HG03575 (cell line): Measurements from ENCODE around the gene FNBP1L.

Experiments used
- ATAC-seq: cut with Tn5 transposase; IDR thresholded peaks from one replicate; pipeline ENCODE4 v1.9.1; 2021; ENCODE audit not compliant: unreplicated experiment, insufficient number of reproducible peaks, low FRiP score; ENCODE audit errors: extremely low read depth

Gene FNBP1L

GRCh38 chr1:93597709-93598108 is 149.8 kb downstream of the FNBP1L start:
- ATAC-seq = no peak

- no peak for ATAC-seq
These were observed 150.5 kb downstream of the FNBP1L start for GRCh38 chr1:93598396-93598795.

GRCh38 chr1:93598861-93599439 is 151.0 kb downstream of the FNBP1L start:
- no peak for ATAC-seq

GRCh38 chr1:93599479-93599878 is 151.6 kb downstream of the FNBP1L start:
- ATAC-seq = no peak

GRCh38 chr1:93600663-93601062 is 152.7 kb downstream of the FNBP1L start:
- no peak for ATAC-seq

GRCh38 chr1:93601686-93602085 is 153.8 kb downstream of the FNBP1L start:
- no peak for ATAC-seq

GRCh38 chr1:93602101-93602500 is 154.2 kb downstream of the FNBP1L start:
- no peak for ATAC-seq

- ATAC-seq = no peak
These were observed 155.2 kb downstream of the FNBP1L start for GRCh38 chr1:93603106-93603505.

- ATAC-seq = no peak
These were observed 155.7 kb downstream of the FNBP1L start for GRCh38 chr1:93603601-93604000.
